ENCODE measurements around the gene SKIC3.

Gene SKIC3

DNA sequence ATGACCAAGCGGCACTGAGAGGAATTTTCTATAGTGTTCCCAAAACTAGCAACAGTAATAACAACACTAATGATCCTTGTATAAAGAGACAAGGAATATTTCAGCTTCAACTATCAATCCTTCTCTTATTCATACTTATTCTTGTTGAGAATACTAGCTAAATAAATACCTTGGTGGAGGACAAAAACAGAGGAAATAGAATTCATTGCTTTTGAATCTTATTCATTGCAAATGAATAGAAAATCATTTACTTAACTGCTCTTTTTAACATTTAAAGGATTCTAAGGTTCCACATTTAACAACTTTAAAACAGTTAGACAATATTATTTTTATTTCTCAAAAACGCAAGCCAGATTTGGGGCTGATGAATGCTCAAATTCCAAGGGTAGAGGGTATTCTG lies 22.4 kb downstream of the SKIC3 start:
- Histone ChIP-seq H4K20me1 (ENCODE audit: insufficient read depth) (no peaks in the 10 kb centered on the region), H3K27ac (no peak overlapping the region), H3K4me3 (IDR thresholded peaks at IDR 0.05; ENCODE audit: insufficient read depth, low read depth, low read length) (no peak overlapping the region), H3K79me2 (ENCODE audit: insufficient read depth, low read depth) (no peaks in the 10 kb centered on the region), H3K4me2 (no peak overlapping the region), H2AFZ (ENCODE audit: low read depth) (no peak overlapping the region), H3K27me3 (ENCODE audit: insufficient read depth, low read depth) (no peaks in the 10 kb centered on the region), H3K4me1 (ENCODE audit: low read depth, poor library complexity, severe bottlenecking) (no peaks in the 10 kb centered on the region), H3K9ac (no peak overlapping the region), H3K36me3 (ENCODE audit: insufficient read depth) (no peaks in the 10 kb centered on the region)
- TF ChIP-seq, protein P1, sequence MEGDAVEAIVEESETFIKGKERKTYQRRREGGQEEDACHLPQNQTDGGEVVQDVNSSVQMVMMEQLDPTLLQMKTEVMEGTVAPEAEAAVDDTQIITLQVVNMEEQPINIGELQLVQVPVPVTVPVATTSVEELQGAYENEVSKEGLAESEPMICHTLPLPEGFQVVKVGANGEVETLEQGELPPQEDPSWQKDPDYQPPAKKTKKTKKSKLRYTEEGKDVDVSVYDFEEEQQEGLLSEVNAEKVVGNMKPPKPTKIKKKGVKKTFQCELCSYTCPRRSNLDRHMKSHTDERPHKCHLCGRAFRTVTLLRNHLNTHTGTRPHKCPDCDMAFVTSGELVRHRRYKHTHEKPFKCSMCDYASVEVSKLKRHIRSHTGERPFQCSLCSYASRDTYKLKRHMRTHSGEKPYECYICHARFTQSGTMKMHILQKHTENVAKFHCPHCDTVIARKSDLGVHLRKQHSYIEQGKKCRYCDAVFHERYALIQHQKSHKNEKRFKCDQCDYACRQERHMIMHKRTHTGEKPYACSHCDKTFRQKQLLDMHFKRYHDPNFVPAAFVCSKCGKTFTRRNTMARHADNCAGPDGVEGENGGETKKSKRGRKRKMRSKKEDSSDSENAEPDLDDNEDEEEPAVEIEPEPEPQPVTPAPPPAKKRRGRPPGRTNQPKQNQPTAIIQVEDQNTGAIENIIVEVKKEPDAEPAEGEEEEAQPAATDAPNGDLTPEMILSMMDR (conservative IDR thresholded peaks at IDR 0.05; ENCODE audit: low read depth, low read length) = no peak

DNA sequence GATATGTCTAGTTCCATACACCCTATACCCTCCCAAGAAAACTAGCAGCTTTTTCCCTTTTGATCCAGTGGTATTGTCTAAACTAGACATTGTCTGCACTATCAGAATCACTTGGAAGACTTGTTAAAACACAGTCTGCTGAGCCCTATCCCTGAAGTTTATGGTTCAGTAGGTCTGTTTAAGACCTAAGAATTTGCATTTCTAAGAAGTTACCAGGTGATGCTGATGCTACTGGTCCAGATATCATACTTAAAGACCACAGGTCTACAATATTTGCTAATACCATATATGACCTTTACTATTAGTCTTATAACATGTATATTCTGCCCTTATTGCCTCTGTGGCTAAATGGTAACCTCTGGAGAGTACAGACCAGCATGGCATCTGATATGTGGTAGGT lies 23.3 kb downstream of the SKIC3 start:
- no peaks in the 10 kb centered on the region for H3K4me1 ChIP-seq (ENCODE audit: low read depth, poor library complexity, severe bottlenecking)
- no peaks in the 10 kb centered on the region for H3K79me2 ChIP-seq (ENCODE audit: insufficient read depth, low read depth)
- no peak overlapping the region for H3K9ac ChIP-seq
- H3K36me3 ChIP-seq (ENCODE audit: insufficient read depth) = no peaks in the 10 kb centered on the region
- no peaks in the 10 kb centered on the region for H4K20me1 ChIP-seq (ENCODE audit: insufficient read depth)
- H3K27me3 ChIP-seq (ENCODE audit: insufficient read depth, low read depth) = no peaks in the 10 kb centered on the region
- TF ChIP-seq, protein P1 (conservative IDR thresholded peaks at IDR 0.05; ENCODE audit: low read depth, low read length) = no peak
- H3K4me2 ChIP-seq = no peak overlapping the region
- no peak overlapping the region for H2AFZ ChIP-seq (ENCODE audit: low read depth)
- H3K27ac ChIP-seq = no peak overlapping the region
- no peak overlapping the region for H3K4me3 ChIP-seq (IDR thresholded peaks at IDR 0.05; ENCODE audit: insufficient read depth, low read depth, low read length)

GRCh38 chr5:95530416-95530815 lies 24.4 kb downstream of the SKIC3 start:
- no peaks in the 10 kb centered on the region for H3K36me3 ChIP-seq (ENCODE audit: insufficient read depth)
- no peaks in the 10 kb centered on the region for H3K4me1 ChIP-seq (ENCODE audit: low read depth, poor library complexity, severe bottlenecking)

GRCh38 chr5:95528565-95528964 lies 26.2 kb downstream of the SKIC3 start:
- Histone ChIP-seq H3K4me2 (no peak overlapping the region), H3K79me2 (ENCODE audit: insufficient read depth, low read depth) (no peaks in the 10 kb centered on the region), H3K9ac (no peak overlapping the region), H2AFZ (ENCODE audit: low read depth) (no peak overlapping the region), H3K27me3 (ENCODE audit: insufficient read depth, low read depth) (no peaks in the 10 kb centered on the region), H3K4me1 (ENCODE audit: low read depth, poor library complexity, severe bottlenecking) (no peaks in the 10 kb centered on the region), H3K27ac (no peak overlapping the region), H4K20me1 (ENCODE audit: insufficient read depth) (no peaks in the 10 kb centered on the region), H3K36me3 (ENCODE audit: insufficient read depth) (no peaks in the 10 kb centered on the region), H3K4me3 (IDR thresholded peaks at IDR 0.05; ENCODE audit: insufficient read depth, low read depth, low read length) (no peak overlapping the region)
- TF ChIP-seq, protein P1 (conservative IDR thresholded peaks at IDR 0.05; ENCODE audit: low read depth, low read length) = no peak

More at GRCh38 chr5:95530416-95530815, 24.4 kb downstream of the SKIC3 start:
- Histone ChIP-seq H4K20me1 (ENCODE audit: insufficient read depth) (no peaks in the 10 kb centered on the region), H2AFZ (ENCODE audit: low read depth) (no peak overlapping the region), H3K4me3 (IDR thresholded peaks at IDR 0.05; ENCODE audit: insufficient read depth, low read depth, low read length) (no peak overlapping the region), H3K27ac (no peak overlapping the region), H3K27me3 (ENCODE audit: insufficient read depth, low read depth) (no peaks in the 10 kb centered on the region), H3K79me2 (ENCODE audit: insufficient read depth, low read depth) (no peaks in the 10 kb centered on the region), H3K4me2 (no peak overlapping the region), H3K9ac (no peak overlapping the region)
- TF ChIP-seq, protein P1 (conservative IDR thresholded peaks at IDR 0.05; ENCODE audit: low read depth, low read length) = no peak
